ENCODE results near the gene ROCK2. TPM values are rescaled to one million over a fixed set of nuclear protein-coding genes. Genes with fewer than 3 reads are reported as not detected.

ROCK2 gene
- total and polyA plus RNA-seq, 2 of the 13 experiments (the other 11 are each of a cell fraction or from before 2014, with no cell fraction given): 38.1 to 119 TPM

GRCh38 chr2:11343650-11344341 lies 640 bp downstream of the ROCK2 start (continued):
- TF ChIP-seq ARID5B (CRISPR knock-in tag; IDR thresholded peaks at IDR 0.05) (peak; percentile 88), SKI (IDR thresholded peaks at IDR 0.05; ENCODE audit: partially characterized antibody) (peak; percentile 36), KDM5B (CRISPR knock-in tag; IDR thresholded peaks at IDR 0.05; ENCODE audit: borderline replicate concordance) (peak; percentile 87), RFX3 (CRISPR knock-in tag; IDR thresholded peaks at IDR 0.05) (0 out of 2 replicates have a peak, but pooled peaks have one; percentile 11), ZNF232 (CRISPR knock-in tag; IDR thresholded peaks at IDR 0.05; ENCODE audit: borderline replicate concordance) (peak; percentile 92; the same call in 1 of the 2 replicates), MED8 (CRISPR knock-in tag; IDR thresholded peaks at IDR 0.05; ENCODE audit: insufficient replicate concordance) (peak; percentile 89), AKAP8 (CRISPR knock-in tag; IDR thresholded peaks at IDR 0.05) (peak; percentile 93), ZNF883 (CRISPR knock-in tag; IDR thresholded peaks at IDR 0.05; ENCODE audit: not compliant biosample characterization) (peak; percentile 85), ZNF770 (CRISPR knock-in tag; IDR thresholded peaks at IDR 0.05) (0 out of 2 replicates have a peak, but pooled peaks have one; percentile 51), MXD4 (CRISPR knock-in tag; IDR thresholded peaks at IDR 0.05) (no peak; the same call in 1 of the 2 replicates), KDM5A (IDR thresholded peaks at IDR 0.05; ENCODE audit: borderline replicate concordance, low read length) (no peak; the same call in 1 of the 2 replicates), TCF7L2 (IDR thresholded peaks at IDR 0.05; ENCODE audit: low read depth, low read length) (no peak), ZNF639 (CRISPR knock-in tag; conservative IDR thresholded peaks at IDR 0.05) (peak; percentile 58), ZNF501 (CRISPR knock-in tag; IDR thresholded peaks at IDR 0.05) (peak; percentile 69), BORCS8-MEF2B (CRISPR knock-in tag; IDR thresholded peaks at IDR 0.05) (peak; percentile 75), BRF2 (CRISPR knock-in tag; IDR thresholded peaks at IDR 0.05) (peak; percentile 47; the same call in 1 of the 2 replicates), MXI1 (IDR thresholded peaks at IDR 0.05; ENCODE audit: borderline replicate concordance, low read depth, low read length) (peak; percentile 81), SKIL (CRISPR knock-in tag; IDR thresholded peaks at IDR 0.05; ENCODE audit: borderline replicate concordance) (peak; percentile 84)

Data from HepG2 (cell line).